HepG2 (cell line): ENCODE data around the gene CAT. TPM values are rescaled to one million over a fixed set of nuclear protein-coding genes. Genes with fewer than 3 reads are reported as not detected.

ENCODE experiments used
- ATAC-seq: fragments of 200-7000 bp; cut with Tn5 transposase; 3 replicates; pipeline ENCODE4 v1.9.1; 2020; ENCODE audit warnings: mild to moderate bottlenecking, moderate library complexity
- BruUV-seq: library from RNA; stranded (reverse); fragments of 400-500 nt; replicated peaks from 2 replicates; lab custom pipeline; 2021; lab: Mats Ljungman, UMichigan
- CTCF ChIA-PET: fragments of 300-600 bp; formaldehyde crosslinking; extraction: SDS; loops from one replicate; lab custom pipeline; 2021; ENCODE audit warnings: low total read pairs, inconsistent platforms, low intra/inter-chr PET ratio; lab: Yijun Ruan, JAX
- POLR2A ChIA-PET: fragments of 350-600 bp; sonication (Branson Sonifier 250); formaldehyde crosslinking; loops from one replicate; lab custom pipeline; 2020; ENCODE audit warnings: antibody characterized with exemption, inconsistent platforms; lab: Yijun Ruan, JAX
- DNase-seq: peaks from one replicate; pipeline ENCODE4 v3.0.0-alpha.2; 2015; ENCODE audit warnings: low spot score
- FAIRE-seq: peaks from 3 replicates; lab custom pipeline; 2011; peaks lifted over from hg19 to GRCh38; lab: Jason Lieb, UNC
- H2AFZ ChIP-seq: one replicate; pipeline ENCODE4 v1.6.1; 2011; ENCODE audit warnings: low read length, inconsistent platforms
- H3K27ac ChIP-seq: fragments of 300-600 bp; 3 replicates; pipeline ENCODE4 v1.8.0; 2011; ENCODE audit warnings: mixed run types, mild to moderate bottlenecking, mixed read lengths, low read length, inconsistent platforms; ENCODE audit not compliant: insufficient read depth; ENCODE audit errors: extremely low read length
- H3K27me3 ChIP-seq, 2 experiments: fragments of 200-600 bp in 1 of 2; 2 replicates in 1 of 2; 3 replicates in 1 of 2; pipeline versions ENCODE4 v1.6.0 to v1.8.0; 2011; ENCODE audit warnings: low read length in 2 of 2, mild to moderate bottlenecking in 2 of 2, moderate library complexity in 2 of 2, inconsistent platforms in 1 of 2; ENCODE audit not compliant: insufficient read depth in 2 of 2, control insufficient read depth in 1 of 2
- H3K36me3 ChIP-seq, 2 experiments: fragments of 200-600 bp in 1 of 2; replicated peaks in 1 of 2; 2 replicates in 1 of 2; 3 replicates in 1 of 2; pipeline versions ENCODE4 v1.5.1 to v1.8.0; 2011; ENCODE audit warnings: low read length in 2 of 2, inconsistent platforms in 1 of 2; ENCODE audit not compliant: insufficient read depth in 2 of 2, control insufficient read depth in 1 of 2
- H3K4me1 ChIP-seq: 2 replicates; pipeline ENCODE4 v1.5.1; 2012; ENCODE audit warnings: low read length, inconsistent platforms; ENCODE audit not compliant: insufficient read depth
- H3K4me2 ChIP-seq: 2 replicates; pipeline ENCODE4 v1.6.0; 2011; ENCODE audit warnings: low read depth, low read length, inconsistent platforms
- H3K4me3 ChIP-seq, 3 experiments: fragments of 200-600 bp in 1 of 3; sonication (generic), shearing (Covaris generic) in 1 of 3; replicated peaks in 1 of 3; 2 replicates each; pipeline ENCODE4 v1.5.1; 2011 to 2016; ENCODE audit warnings: low read length in 3 of 3, inconsistent platforms in 2 of 3, low read depth in 2 of 3, mild to moderate bottlenecking in 2 of 3, control low read depth in 1 of 3, mixed read lengths in 1 of 3; ENCODE audit not compliant: insufficient read depth in 1 of 3
- H3K79me2 ChIP-seq: one replicate; pipeline ENCODE4 v1.6.1; 2011; ENCODE audit warnings: low read length, inconsistent platforms; ENCODE audit not compliant: insufficient read depth
- H3K9ac ChIP-seq: 2 replicates; pipeline ENCODE4 v1.6.0; 2011; ENCODE audit warnings: mild to moderate bottlenecking, low read depth, low read length, inconsistent platforms; ENCODE audit not compliant: insufficient read depth
- H3K9me3 ChIP-seq: 2 replicates; pipeline ENCODE4 v1.5.1; 2012; ENCODE audit warnings: mild to moderate bottlenecking, low read length
- H4K20me1 ChIP-seq: 2 replicates; pipeline ENCODE4 v1.6.0; 2011; ENCODE audit warnings: inconsistent platforms, mild to moderate bottlenecking, low read length, moderate library complexity; ENCODE audit not compliant: insufficient read depth
- DNMT3B ChIP-seq: conservative IDR thresholded peaks from 2 replicates; pipeline ENCODE4 v1.6.1; 2016; ENCODE audit warnings: missing biosample characterization, control low read depth
- ETV6 ChIP-seq: sonication (generic); formaldehyde crosslinking; conservative IDR thresholded peaks from 2 replicates; pipeline ENCODE4 v1.4.0; 2020; ENCODE audit warnings: missing genetic modification reagents
- HDAC6 ChIP-seq: fragments of 200-600 bp; sonication (generic); IDR thresholded peaks from 2 replicates; pipeline ENCODE4 v1.7.0; 2017; ENCODE audit warnings: mild to moderate bottlenecking, antibody characterized with exemption, low read length, low read depth
- HNF4G ChIP-seq, 2 experiments: sonication (generic) in 1 of 2; formaldehyde crosslinking in 1 of 2; IDR thresholded peaks; 2 replicates each; pipeline versions ENCODE4 v1.4.0 to v1.6.1; 2011 to 2020; ENCODE audit warnings: borderline replicate concordance in 2 of 2, low read depth in 2 of 2, mild to moderate bottlenecking in 2 of 2, low read length in 1 of 2, missing genetic modification reagents in 1 of 2, moderate library complexity in 1 of 2
- TOPORS ChIP-seq: sonication (generic); formaldehyde crosslinking; IDR thresholded peaks from 2 replicates; pipeline ENCODE4 v1.8.0; 2023; ENCODE audit warnings: mild to moderate bottlenecking, missing genetic modification reagents
- ZMAT3 ChIP-seq: sonication (generic); formaldehyde crosslinking; conservative IDR thresholded peaks from 2 replicates; pipeline ENCODE4 v1.7.0; 2021; ENCODE audit warnings: missing genetic modification reagents
- ZNF24 ChIP-seq: fragments of 450-650 bp; IDR thresholded peaks from 2 replicates; pipeline ENCODE4 v1.6.1; 2017; ENCODE audit warnings: antibody characterized with exemption, mild to moderate bottlenecking
- ZNF333 ChIP-seq: sonication (generic); formaldehyde crosslinking; IDR thresholded peaks from 2 replicates; pipeline ENCODE4 v1.4.0; 2020; ENCODE audit warnings: mild to moderate bottlenecking, missing genetic modification reagents, borderline replicate concordance
- ZNF562 ChIP-seq: sonication (generic); formaldehyde crosslinking; IDR thresholded peaks from 2 replicates; pipeline ENCODE4 v1.8.0; 2022; ENCODE audit warnings: missing genetic modification reagents, borderline replicate concordance
- ZNF598 ChIP-seq: sonication (generic); formaldehyde crosslinking; IDR thresholded peaks from 2 replicates; pipeline ENCODE4 v1.5.1; 2020; ENCODE audit warnings: mild to moderate bottlenecking, missing genetic modification reagents, borderline replicate concordance
- ZNF883 ChIP-seq: sonication (generic); formaldehyde crosslinking; IDR thresholded peaks from 2 replicates; pipeline ENCODE4 v1.5.1; 2020; ENCODE audit warnings: mild to moderate bottlenecking, missing genetic modification reagents; ENCODE audit errors: not compliant biosample characterization
- WGBS: methylation state at CpG from one replicate; pipeline ENCODE4 v1.1.6; 2017; ENCODE audit warnings: low lambda C conversion rate; 5-methylcytosine and 5-hydroxymethylcytosine counted together
- in situ Hi-C: cut with HindIII; loops from 2 replicates; pipeline ENCODE4 v1.10.0; 2017; ENCODE audit warnings: low pct_unique_long_range_greater_than_20kb; ENCODE audit not compliant: extremely low pct_ligation_motif_present
- intact Hi-C: fragments of 100-400 bp; cut with micrococcal nuclease; formaldehyde crosslinking; loops from one replicate; pipeline ENCODE4 v1.10.0; 2022; ENCODE audit not compliant: unreplicated experiment
- polyA plus RNA-seq, 8 experiments: library from polyadenylated mRNA; depleted of rRNA in 3 of 8; stranded (reverse) in 7 of 8; unstranded in 1 of 8; fragments of >200 nt; fragmentation: Illumina TruSeq in 4 of 8; extraction: Trizol in 4 of 8; gene quantifications; 2 replicates each; pipeline versions ENCODE4 v1.2.1 to v1.2.3, GENCODE V29; 2011 to 2016; ENCODE audit warnings: low read depth in 4 of 8, missing spikeins in 1 of 8, mixed read lengths in 1 of 8; ENCODE audit not compliant: insufficient read depth in 1 of 8
- total RNA-seq, 5 experiments: library from RNA; depleted of rRNA; stranded (reverse); fragments of >200 nt; fragmentation: Illumina TruSeq; extraction: Trizol; gene quantifications; 2 replicates each; pipeline ENCODE4 v1.2.3, GENCODE V29; 2016; ENCODE audit warnings: low read depth in 1 of 5
- TF ChIP-seq, protein P1 (sequence below): sonication (generic); formaldehyde crosslinking; IDR thresholded peaks from 2 replicates; pipeline ENCODE4 v1.4.0; 2020; ENCODE audit warnings: mild to moderate bottlenecking, low read depth, missing genetic modification reagents
- TF ChIP-seq, protein P2 (sequence below): sonication (generic); formaldehyde crosslinking; IDR thresholded peaks from 2 replicates; pipeline ENCODE4 v1.5.0; 2020; ENCODE audit warnings: missing genetic modification reagents
- TF ChIP-seq, protein P3 (sequence below): IDR thresholded peaks from 2 replicates; pipeline ENCODE4 v1.6.1; 2012; ENCODE audit warnings: low read length, improper control_type of control experiment
- TF ChIP-seq, protein P4 (sequence below): sonication (generic); formaldehyde crosslinking; IDR thresholded peaks from 2 replicates; pipeline ENCODE4 v1.5.1; 2020; ENCODE audit warnings: missing genetic modification reagents, mild to moderate bottlenecking, borderline replicate concordance

The CAT gene
- total and polyA plus RNA-seq, 2 of the 13 experiments (the other 11 are each of a cell fraction or from before 2014, with no cell fraction given) = 107 to 136 TPM

DNA sequence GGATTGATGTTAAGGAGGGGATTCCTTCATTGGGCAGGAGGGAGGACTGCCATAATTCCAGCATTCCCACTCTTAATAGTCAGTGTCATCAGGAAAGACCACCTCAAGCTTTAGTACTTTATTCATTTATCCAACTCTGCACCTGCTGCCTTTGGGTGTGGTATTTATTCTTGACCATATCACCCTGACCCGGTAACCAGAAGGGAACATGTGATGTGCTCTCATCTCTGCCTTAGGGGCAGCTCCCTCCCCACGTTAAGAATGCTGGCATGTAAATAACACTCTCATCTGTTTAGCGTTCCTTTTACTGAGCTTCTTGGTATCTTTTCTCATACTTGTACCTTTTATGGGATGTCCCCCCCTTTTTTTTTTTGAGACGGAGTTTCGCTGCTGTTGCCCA is 7.7 kb downstream of the CAT start:
- H3K9ac ChIP-seq = no peak overlapping the region
- no peak overlapping the region for H3K27ac ChIP-seq
- H2AFZ ChIP-seq = no peak overlapping the region
- no TSS peak for BruUV-seq
- peaks cover 30% of the 10 kb centered on the region for H3K4me1 ChIP-seq
- CTCF ChIA-PET = no interaction called here
- in situ Hi-C loops (no loop called here), intact Hi-C loops (no loop called here)
- peaks cover 5% of the 10 kb centered on the region; the same call in 1 of the 2 replicates for H4K20me1 ChIP-seq
- no peak for DNase-seq
- POLR2A ChIA-PET = interaction anchor here (0.7 kb wide), 1 partner anchor 19 kb away, joined by 3 read pairs; no protein-coding TSS in a partner anchor
- peaks cover 66% of the 10 kb centered on the region for H3K79me2 ChIP-seq
- no peaks in the 10 kb centered on the region for H3K27me3 ChIP-seq
- H3K9me3 ChIP-seq = no peaks in the 10 kb centered on the region
- WGBS = 95% methylated on average over 5 of the region's 5 CpGs
- peaks cover 9 to 28% of the 10 kb centered on the region in 2 experiments for H3K36me3 ChIP-seq
- no peak for FAIRE-seq
- no peak for ATAC-seq
- H3K4me3 ChIP-seq = no peak overlapping the region
- H3K4me2 ChIP-seq = no peak overlapping the region
- TF ChIP-seq ETV6 (no peak), HDAC6 (no peak), ZNF333 (CRISPR knock-in tag) (no peak), TOPORS (CRISPR knock-in tag) (no peak), ZNF24 (no peak), ZNF883 (no peak), HNF4G (IDR thresholded peaks at IDR 0.05; ENCODE audit: borderline replicate concordance, low read depth, low read length) (no peak), HNF4G (CRISPR knock-in tag; IDR thresholded peaks at IDR 0.05; ENCODE audit: borderline replicate concordance, low read depth) (no peak), ZMAT3 (no peak), DNMT3B (CRISPR knock-in tag) (no peak), ZNF598 (CRISPR knock-in tag) (no peak), ZNF562 (no peak)
- TF ChIP-seq, protein P1, sequence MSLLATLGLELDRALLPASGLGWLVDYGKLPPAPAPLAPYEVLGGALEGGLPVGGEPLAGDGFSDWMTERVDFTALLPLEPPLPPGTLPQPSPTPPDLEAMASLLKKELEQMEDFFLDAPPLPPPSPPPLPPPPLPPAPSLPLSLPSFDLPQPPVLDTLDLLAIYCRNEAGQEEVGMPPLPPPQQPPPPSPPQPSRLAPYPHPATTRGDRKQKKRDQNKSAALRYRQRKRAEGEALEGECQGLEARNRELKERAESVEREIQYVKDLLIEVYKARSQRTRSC (CRISPR knock-in tag) = no peak
- TF ChIP-seq, protein P2, sequence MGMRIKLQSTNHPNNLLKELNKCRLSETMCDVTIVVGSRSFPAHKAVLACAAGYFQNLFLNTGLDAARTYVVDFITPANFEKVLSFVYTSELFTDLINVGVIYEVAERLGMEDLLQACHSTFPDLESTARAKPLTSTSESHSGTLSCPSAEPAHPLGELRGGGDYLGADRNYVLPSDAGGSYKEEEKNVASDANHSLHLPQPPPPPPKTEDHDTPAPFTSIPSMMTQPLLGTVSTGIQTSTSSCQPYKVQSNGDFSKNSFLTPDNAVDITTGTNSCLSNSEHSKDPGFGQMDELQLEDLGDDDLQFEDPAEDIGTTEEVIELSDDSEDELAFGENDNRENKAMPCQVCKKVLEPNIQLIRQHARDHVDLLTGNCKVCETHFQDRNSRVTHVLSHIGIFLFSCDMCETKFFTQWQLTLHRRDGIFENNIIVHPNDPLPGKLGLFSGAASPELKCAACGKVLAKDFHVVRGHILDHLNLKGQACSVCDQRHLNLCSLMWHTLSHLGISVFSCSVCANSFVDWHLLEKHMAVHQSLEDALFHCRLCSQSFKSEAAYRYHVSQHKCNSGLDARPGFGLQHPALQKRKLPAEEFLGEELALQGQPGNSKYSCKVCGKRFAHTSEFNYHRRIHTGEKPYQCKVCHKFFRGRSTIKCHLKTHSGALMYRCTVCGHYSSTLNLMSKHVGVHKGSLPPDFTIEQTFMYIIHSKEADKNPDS = no peak
- TF ChIP-seq, protein P3, sequence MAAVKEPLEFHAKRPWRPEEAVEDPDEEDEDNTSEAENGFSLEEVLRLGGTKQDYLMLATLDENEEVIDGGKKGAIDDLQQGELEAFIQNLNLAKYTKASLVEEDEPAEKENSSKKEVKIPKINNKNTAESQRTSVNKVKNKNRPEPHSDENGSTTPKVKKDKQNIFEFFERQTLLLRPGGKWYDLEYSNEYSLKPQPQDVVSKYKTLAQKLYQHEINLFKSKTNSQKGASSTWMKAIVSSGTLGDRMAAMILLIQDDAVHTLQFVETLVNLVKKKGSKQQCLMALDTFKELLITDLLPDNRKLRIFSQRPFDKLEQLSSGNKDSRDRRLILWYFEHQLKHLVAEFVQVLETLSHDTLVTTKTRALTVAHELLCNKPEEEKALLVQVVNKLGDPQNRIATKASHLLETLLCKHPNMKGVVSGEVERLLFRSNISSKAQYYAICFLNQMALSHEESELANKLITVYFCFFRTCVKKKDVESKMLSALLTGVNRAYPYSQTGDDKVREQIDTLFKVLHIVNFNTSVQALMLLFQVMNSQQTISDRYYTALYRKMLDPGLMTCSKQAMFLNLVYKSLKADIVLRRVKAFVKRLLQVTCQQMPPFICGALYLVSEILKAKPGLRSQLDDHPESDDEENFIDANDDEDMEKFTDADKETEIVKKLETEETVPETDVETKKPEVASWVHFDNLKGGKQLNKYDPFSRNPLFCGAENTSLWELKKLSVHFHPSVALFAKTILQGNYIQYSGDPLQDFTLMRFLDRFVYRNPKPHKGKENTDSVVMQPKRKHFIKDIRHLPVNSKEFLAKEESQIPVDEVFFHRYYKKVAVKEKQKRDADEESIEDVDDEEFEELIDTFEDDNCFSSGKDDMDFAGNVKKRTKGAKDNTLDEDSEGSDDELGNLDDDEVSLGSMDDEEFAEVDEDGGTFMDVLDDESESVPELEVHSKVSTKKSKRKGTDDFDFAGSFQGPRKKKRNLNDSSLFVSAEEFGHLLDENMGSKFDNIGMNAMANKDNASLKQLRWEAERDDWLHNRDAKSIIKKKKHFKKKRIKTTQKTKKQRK = no peak
- TF ChIP-seq, protein P4, sequence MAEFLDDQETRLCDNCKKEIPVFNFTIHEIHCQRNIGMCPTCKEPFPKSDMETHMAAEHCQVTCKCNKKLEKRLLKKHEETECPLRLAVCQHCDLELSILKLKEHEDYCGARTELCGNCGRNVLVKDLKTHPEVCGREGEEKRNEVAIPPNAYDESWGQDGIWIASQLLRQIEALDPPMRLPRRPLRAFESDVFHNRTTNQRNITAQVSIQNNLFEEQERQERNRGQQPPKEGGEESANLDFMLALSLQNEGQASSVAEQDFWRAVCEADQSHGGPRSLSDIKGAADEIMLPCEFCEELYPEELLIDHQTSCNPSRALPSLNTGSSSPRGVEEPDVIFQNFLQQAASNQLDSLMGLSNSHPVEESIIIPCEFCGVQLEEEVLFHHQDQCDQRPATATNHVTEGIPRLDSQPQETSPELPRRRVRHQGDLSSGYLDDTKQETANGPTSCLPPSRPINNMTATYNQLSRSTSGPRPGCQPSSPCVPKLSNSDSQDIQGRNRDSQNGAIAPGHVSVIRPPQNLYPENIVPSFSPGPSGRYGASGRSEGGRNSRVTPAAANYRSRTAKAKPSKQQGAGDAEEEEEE = no peak
